IMR-90 (cell line): Measurements from ENCODE around the gene ZNF593. TPM values are rescaled to one million over a fixed set of nuclear protein-coding genes. Genes with fewer than 3 reads are reported as not detected.

Experiments used
- ATAC-seq: fragments of 200-7000 bp; cut with Tn5 transposase; 2 replicates; pipeline ENCODE4 v1.9.1; 2020; ENCODE audit warnings: low read depth, mild to moderate bottlenecking, moderate library complexity
- BruUV-seq: library from RNA; stranded (reverse); fragments of 400-500 nt; replicated peaks from 2 replicates; lab custom pipeline; 2021; lab: Mats Ljungman, UMichigan
- CTCF ChIA-PET: fragments of 300-600 bp; formaldehyde crosslinking; extraction: SDS; loops from one replicate; lab custom pipeline; 2021; ENCODE audit warnings: antibody characterized with exemption; lab: Yijun Ruan, JAX
- POLR2A ChIA-PET: fragments of 300-600 bp; sonication (Branson Sonifier 250); formaldehyde crosslinking; loops from one replicate; lab custom pipeline; 2022; ENCODE audit warnings: antibody characterized with exemption; ENCODE audit not compliant: unreplicated experiment; lab: Charles Lee
- DNase-seq: peaks from one replicate; pipeline ENCODE4 v3.0.0; 2013
- H2AFZ ChIP-seq: replicated peaks from 2 replicates; pipeline ENCODE3; 2013; ENCODE audit warnings: low read length, mild to moderate bottlenecking; ENCODE audit not compliant: poor library complexity
- H2AK5ac ChIP-seq: 2 replicates; pipeline ENCODE4 v1.6.1; 2013; ENCODE audit warnings: low read depth, low read length, inconsistent platforms
- H2AK9ac ChIP-seq: replicated peaks from 2 replicates; pipeline ENCODE3; 2013; ENCODE audit warnings: mild to moderate bottlenecking, low read depth, low read length, moderate library complexity; ENCODE audit not compliant: poor library complexity
- H2BK120ac ChIP-seq: 2 replicates; pipeline ENCODE4 v1.6.1; 2013; ENCODE audit warnings: low read depth, low read length, inconsistent platforms
- H2BK15ac ChIP-seq: 3 replicates; pipeline ENCODE4 v1.6.1; 2013; ENCODE audit warnings: low read depth, low read length, inconsistent platforms
- H2BK20ac ChIP-seq: 2 replicates; pipeline ENCODE4 v1.6.1; 2013; ENCODE audit warnings: low read depth, mild to moderate bottlenecking, inconsistent platforms, low read length, moderate library complexity
- H2BK5ac ChIP-seq: 2 replicates; pipeline ENCODE4 v1.6.1; 2013; ENCODE audit warnings: mild to moderate bottlenecking, low read depth, low read length, inconsistent platforms; ENCODE audit not compliant: poor library complexity, severe bottlenecking
- H3K14ac ChIP-seq: replicated peaks from 2 replicates; pipeline ENCODE4 v1.6.1; 2013; ENCODE audit warnings: low read depth, low read length, inconsistent platforms
- H3K18ac ChIP-seq: 2 replicates; pipeline ENCODE4 v1.6.1; 2013; ENCODE audit warnings: low read depth, low read length, control low read depth
- H3K23ac ChIP-seq: 2 replicates; pipeline ENCODE4 v1.6.1; 2013; ENCODE audit warnings: low read depth, low read length, inconsistent platforms
- H3K27ac ChIP-seq: 2 replicates; pipeline ENCODE4 v1.5.1; 2013; ENCODE audit warnings: mild to moderate bottlenecking, control low read depth, low read length; ENCODE audit not compliant: insufficient read depth
- H3K27me3 ChIP-seq: 2 replicates; pipeline ENCODE4 v1.6.1; 2013; ENCODE audit warnings: low read length; ENCODE audit not compliant: control insufficient read depth, insufficient read depth
- H3K36me3 ChIP-seq: 2 replicates; pipeline ENCODE4 v1.6.1; 2013; ENCODE audit warnings: low read length, mixed read lengths; ENCODE audit not compliant: control insufficient read depth, insufficient read depth
- H3K4ac ChIP-seq: 2 replicates; pipeline ENCODE4 v1.6.1; 2013; ENCODE audit warnings: low read depth, low read length, inconsistent platforms
- H3K4me1 ChIP-seq: 2 replicates; pipeline ENCODE4 v1.6.1; 2013; ENCODE audit warnings: low read length, mixed read lengths; ENCODE audit not compliant: control insufficient read depth, insufficient read depth
- H3K4me2 ChIP-seq: 2 replicates; pipeline ENCODE4 v1.6.1; 2013; ENCODE audit warnings: low read depth, mild to moderate bottlenecking, control low read depth, low read length, moderate library complexity
- H3K4me3 ChIP-seq: 2 replicates; pipeline ENCODE4 v1.5.1; 2013; ENCODE audit warnings: low read depth, mild to moderate bottlenecking, control low read depth, low read length, moderate library complexity; ENCODE audit not compliant: insufficient read depth
- H3K56ac ChIP-seq: 2 replicates; pipeline ENCODE4 v1.6.1; 2013; ENCODE audit warnings: low read length, inconsistent platforms; ENCODE audit not compliant: insufficient read depth; ENCODE audit errors: extremely low read depth
- H3K79me1 ChIP-seq, 2 experiments: 2 replicates each; pipeline ENCODE4 v1.6.1; 2013; ENCODE audit warnings: low read length in 2 of 2, inconsistent platforms in 1 of 2, low read depth in 1 of 2
- H3K9ac ChIP-seq: 2 replicates; pipeline ENCODE4 v1.6.1; 2013; ENCODE audit warnings: low read depth, low read length, control low read depth
- H3K9me1 ChIP-seq: 2 replicates; pipeline ENCODE4 v1.6.1; 2013; ENCODE audit warnings: low read length, inconsistent platforms; ENCODE audit not compliant: insufficient read depth
- H3K9me3 ChIP-seq: 2 replicates; pipeline ENCODE4 v1.6.1; 2013; ENCODE audit warnings: low read length; ENCODE audit not compliant: control insufficient read depth, insufficient read depth
- H4K20me1 ChIP-seq: 2 replicates; pipeline ENCODE4 v1.6.1; 2013; ENCODE audit warnings: low read length, inconsistent platforms; ENCODE audit not compliant: insufficient read depth
- H4K5ac ChIP-seq: 2 replicates; pipeline ENCODE4 v1.6.1; 2013; ENCODE audit warnings: mild to moderate bottlenecking, low read depth, low read length, control low read depth
- H4K8ac ChIP-seq, 2 experiments: 2 replicates each; pipeline ENCODE4 v1.6.1; 2013; ENCODE audit warnings: low read depth in 2 of 2, low read length in 2 of 2, control low read depth in 1 of 2, inconsistent platforms in 1 of 2
- H4K91ac ChIP-seq: 2 replicates; pipeline ENCODE4 v1.6.1; 2013; ENCODE audit warnings: low read depth, low read length, inconsistent platforms; ENCODE audit not compliant: insufficient read depth
- CEBPB ChIP-seq: IDR thresholded peaks from 2 replicates; pipeline ENCODE4 v1.6.1; 2012; ENCODE audit warnings: low read depth, low read length, improper control_type of control experiment
- CHD1 ChIP-seq: IDR thresholded peaks from 2 replicates; pipeline ENCODE4 v1.6.1; 2012; ENCODE audit warnings: low read depth, low read length, improper control_type of control experiment
- FOS ChIP-seq: fragments of 150-350 bp; IDR thresholded peaks from 2 replicates; pipeline ENCODE4 v1.6.1; 2016; ENCODE audit warnings: low read depth, low read length
- MAFK ChIP-seq: IDR thresholded peaks from 2 replicates; pipeline ENCODE4 v1.6.1; 2012; ENCODE audit warnings: low read depth, low read length, improper control_type of control experiment
- MXI1 ChIP-seq: IDR thresholded peaks from 2 replicates; pipeline ENCODE4 v1.6.1; 2012; ENCODE audit warnings: low read depth, mild to moderate bottlenecking, low read length, moderate library complexity, borderline replicate concordance
- NFE2L2 ChIP-seq: fragments of 150-350 bp; IDR thresholded peaks from 2 replicates; pipeline ENCODE4 v1.6.1; 2016; ENCODE audit warnings: low read depth, mild to moderate bottlenecking, low read length
- SMC3 ChIP-seq: fragments of 150-350 bp; IDR thresholded peaks from 2 replicates; pipeline ENCODE4 v1.6.1; 2016; ENCODE audit warnings: low read depth, mild to moderate bottlenecking, antibody characterized with exemption, low read length, moderate library complexity
- WGBS, 2 experiments: methylation state at CpG; one replicate each; pipeline versions ENCODE4 v1.1.5 to v1.1.7; 2013; ENCODE audit warnings: missing lambda C conversion rate in 2 of 2; ENCODE audit not compliant: insufficient read length in 1 of 2; ENCODE audit errors: extremely low coverage in 2 of 2; 5-methylcytosine and 5-hydroxymethylcytosine counted together
- dilution Hi-C: fragments of 300-500 bp; cut with HindIII; formaldehyde crosslinking; loops from one replicate; pipeline ENCODE4 v1.14.3; 2018; ENCODE audit warnings: low sequenced_read_pairs; ENCODE audit not compliant: unreplicated experiment
- in situ Hi-C: fragments of 300-500 bp; cut with MboI; formaldehyde crosslinking; loops from 3 replicates; pipeline ENCODE4 v1.14.3; 2019; ENCODE audit warnings: low sequenced_read_pairs, inconsistent platforms, mixed read lengths
- intact Hi-C: fragments of 100-400 bp; cut with micrococcal nuclease; formaldehyde crosslinking; loops from 2 replicates; pipeline ENCODE4 v1.10.0; 2022
- polyA plus RNA-seq, 3 experiments: library from polyadenylated mRNA; depleted of rRNA; stranded (reverse); fragments of >200 nt; gene quantifications; 2 replicates each; pipeline ENCODE4 v1.2.3, GENCODE V29; 2012; ENCODE audit warnings: low replicate concordance in 1 of 3
- total RNA-seq: library from RNA; depleted of rRNA; stranded (reverse); fragments of >200 nt; gene quantifications from 2 replicates; pipeline ENCODE4 v1.2.3, GENCODE V29; 2012
- TF ChIP-seq, protein P1 (sequence below): fragments of 150-350 bp; IDR thresholded peaks from 2 replicates; pipeline ENCODE4 v1.6.1; 2017; ENCODE audit warnings: mild to moderate bottlenecking, antibody characterized with exemption, low read length, low read depth

Gene ZNF593
- total and polyA plus RNA-seq, 2 of the 4 experiments (the other 2 are of a cell fraction) = 22.2 to 57.7 TPM

DNA sequence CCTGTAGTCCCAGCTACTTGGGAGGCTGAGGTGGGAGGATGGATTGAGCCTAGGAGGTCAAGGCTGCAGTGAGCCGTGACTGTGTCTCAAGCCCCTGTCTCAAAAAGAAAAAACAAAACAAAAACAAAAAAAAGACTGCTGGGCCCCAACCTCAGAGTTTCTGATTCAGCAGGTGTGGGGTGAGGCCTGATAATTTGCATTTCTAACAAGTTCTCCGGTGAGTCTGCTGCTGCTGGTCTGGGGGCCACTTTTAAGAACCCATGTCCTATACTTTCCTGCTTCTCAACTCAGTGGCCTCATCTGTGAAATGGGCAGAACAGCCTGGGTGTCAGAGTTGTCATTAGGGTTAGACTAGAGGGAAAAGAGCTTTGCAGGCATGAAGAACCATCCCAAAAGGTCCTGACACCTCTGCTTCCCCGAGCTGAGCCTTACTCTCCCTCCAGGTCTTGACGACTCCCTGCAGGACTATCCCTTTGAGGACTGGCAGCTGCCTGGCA is 10.3 kb downstream of the ZNF593 start:
- ChIA-PET CTCF (no interaction called here), POLR2A (no interaction called here)
- no peak overlapping the region for H3K27ac ChIP-seq
- no peaks in the 10 kb centered on the region for H3K4me1 ChIP-seq
- H2AFZ ChIP-seq = no peak overlapping the region
- H2BK120ac ChIP-seq = no peak overlapping the region
- no peak overlapping the region for H2AK5ac ChIP-seq
- no peak overlapping the region for H3K4me3 ChIP-seq
- in situ Hi-C loops = no loop called here
- no peak overlapping the region for H3K18ac ChIP-seq
- WGBS, 2 experiments = no CpG with 5 or more reads among the region's 4 CpGs
- H3K23ac ChIP-seq = no peak overlapping the region
- H2BK5ac ChIP-seq = no peak overlapping the region
- DNase-seq (no peak), ATAC-seq (no peak)
- no peak overlapping the region for H4K91ac ChIP-seq
- H4K5ac ChIP-seq = no peak overlapping the region
- no peaks in the 10 kb centered on the region for H3K9me3 ChIP-seq
- H3K14ac ChIP-seq = no peak overlapping the region
- no peak overlapping the region for H2AK9ac ChIP-seq
- no peak overlapping the region for H2BK15ac ChIP-seq
- H4K20me1 ChIP-seq = no peaks in the 10 kb centered on the region
- no peaks in the 10 kb centered on the region for H3K36me3 ChIP-seq
- H3K9ac ChIP-seq = no peak overlapping the region
- H4K8ac ChIP-seq = no peak overlapping the region
- no peaks in the 10 kb centered on the region for H3K79me1 ChIP-seq
- no peak overlapping the region for H3K4ac ChIP-seq
- no peak overlapping the region for H3K56ac ChIP-seq
- no peaks in the 10 kb centered on the region; the same call in 1 of the 2 replicates for H3K27me3 ChIP-seq
- dilution Hi-C loops = no loop called here
- H2BK20ac ChIP-seq = no peak overlapping the region
- BruUV-seq = no TSS peak
- no peaks in the 10 kb centered on the region for H3K9me1 ChIP-seq
- no peak overlapping the region for H3K4me2 ChIP-seq
- TF ChIP-seq FOS (no peak), MAFK (no peak), CHD1 (no peak), NFE2L2 (no peak), CEBPB (no peak), SMC3 (no peak), MXI1 (no peak)
- TF ChIP-seq, protein P1, sequence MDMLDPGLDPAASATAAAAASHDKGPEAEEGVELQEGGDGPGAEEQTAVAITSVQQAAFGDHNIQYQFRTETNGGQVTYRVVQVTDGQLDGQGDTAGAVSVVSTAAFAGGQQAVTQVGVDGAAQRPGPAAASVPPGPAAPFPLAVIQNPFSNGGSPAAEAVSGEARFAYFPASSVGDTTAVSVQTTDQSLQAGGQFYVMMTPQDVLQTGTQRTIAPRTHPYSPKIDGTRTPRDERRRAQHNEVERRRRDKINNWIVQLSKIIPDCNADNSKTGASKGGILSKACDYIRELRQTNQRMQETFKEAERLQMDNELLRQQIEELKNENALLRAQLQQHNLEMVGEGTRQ = no peak
- intact Hi-C loops = no loop called here
